T-helper 2 cell treated with Interferon-gamma antibody and Interleukin-4, amounts not matched to agents 5 μg/mL and 100 μg/mL, for 36 hours (primary cell): ENCODE results near the gene ARHGEF3.
A peak's percentile ranks its signal among the peaks of the same experiment; 100 is the strongest.

ENCODE experiments used
- DNase-seq: peaks from one replicate; pipeline ENCODE4 v3.0.0; 2021; ENCODE audit warnings: low spot score
- H3K27ac Mint-ChIP-seq: one replicate; pipeline ENCODE4 v1.8.0; 2021; ENCODE audit warnings: mild to moderate bottlenecking, mixed read lengths
- H3K27me3 Mint-ChIP-seq: one replicate; pipeline ENCODE4 v1.8.0; 2021; ENCODE audit warnings: low read depth, mixed read lengths
- H3K36me3 Mint-ChIP-seq: one replicate; pipeline ENCODE4 v1.8.0; 2021; ENCODE audit warnings: low read depth, mixed read lengths
- H3K4me1 Mint-ChIP-seq: one replicate; pipeline ENCODE4 v1.8.0; 2021; ENCODE audit warnings: low read depth, mixed read lengths
- H3K4me3 Mint-ChIP-seq: one replicate; pipeline ENCODE4 v1.8.0; 2022; ENCODE audit warnings: mild to moderate bottlenecking, moderate library complexity, mixed read lengths
- H3K9me3 Mint-ChIP-seq: one replicate; pipeline ENCODE4 v1.8.0; 2021; ENCODE audit warnings: mixed read lengths

The ARHGEF3 gene

GRCh38 chr3:56781762-56782161, 20.0 kb downstream of the ARHGEF3 start:
- Mint-ChIP-seq H3K4me1 (peaks cover 85% of the 10 kb centered on the region), H3K27me3 (no peaks in the 10 kb centered on the region), H3K9me3 (no peaks in the 10 kb centered on the region), H3K4me3 (peak overlapping the region; percentile 60), H3K27ac (peak overlapping the region; percentile 98), H3K36me3 (peaks cover 66% of the 10 kb centered on the region)
- no peak for DNase-seq

GRCh38 chr3:56780936-56781335, 20.8 kb downstream of the ARHGEF3 start:
- Mint-ChIP-seq H3K27me3 (no peaks in the 10 kb centered on the region), H3K4me1 (peaks cover 82% of the 10 kb centered on the region), H3K4me3 (peak overlapping the region; percentile 23), H3K27ac (peak overlapping the region; percentile 36), H3K36me3 (peaks cover 63% of the 10 kb centered on the region), H3K9me3 (no peaks in the 10 kb centered on the region)
- no peak for DNase-seq

GRCh38 chr3:56778893-56779292, 22.9 kb downstream of the ARHGEF3 start:
- Mint-ChIP-seq H3K9me3 (no peaks in the 10 kb centered on the region), H3K27ac (no peak overlapping the region), H3K4me1 (peaks cover 77% of the 10 kb centered on the region), H3K27me3 (no peaks in the 10 kb centered on the region), H3K36me3 (peaks cover 58% of the 10 kb centered on the region), H3K4me3 (no peak overlapping the region)
- DNase-seq, result no peak

- Mint-ChIP-seq H3K9me3 (no peaks in the 10 kb centered on the region), H3K4me3 (no peak overlapping the region), H3K36me3 (peaks cover 64% of the 10 kb centered on the region), H3K27me3 (no peaks in the 10 kb centered on the region), H3K27ac (no peak overlapping the region), H3K4me1 (peaks cover 68% of the 10 kb centered on the region)
- DNase-seq, result no peak
Observed at GRCh38 chr3:56776556-56776950, 25.2 kb downstream of the ARHGEF3 start.

GRCh38 chr3:56775838-56776555, 25.8 kb downstream of the ARHGEF3 start:
- DNase-seq, result no peak
- H3K4me3 Mint-ChIP-seq, result no peak overlapping the region
- H3K36me3 Mint-ChIP-seq, result peaks cover 69% of the 10 kb centered on the region
- H3K27me3 Mint-ChIP-seq, result no peaks in the 10 kb centered on the region
- H3K27ac Mint-ChIP-seq, result no peak overlapping the region
- peaks cover 71% of the 10 kb centered on the region for H3K4me1 Mint-ChIP-seq
- no peaks in the 10 kb centered on the region for H3K9me3 Mint-ChIP-seq

- peaks cover 64% of the 10 kb centered on the region for H3K36me3 Mint-ChIP-seq
- no peaks in the 10 kb centered on the region for H3K27me3 Mint-ChIP-seq
Observed at GRCh38 chr3:56775445-56775837, 26.3 kb downstream of the ARHGEF3 start.

GRCh38 chr3:56773986-56774385, 27.8 kb downstream of the ARHGEF3 start:
- DNase-seq, result no peak
- Mint-ChIP-seq H3K36me3 (peaks cover 60% of the 10 kb centered on the region), H3K4me3 (no peak overlapping the region), H3K27ac (peak overlapping the region; percentile 14), H3K27me3 (no peaks in the 10 kb centered on the region), H3K4me1 (peaks cover 56% of the 10 kb centered on the region), H3K9me3 (no peaks in the 10 kb centered on the region)

More at GRCh38 chr3:56775445-56775837, 26.3 kb downstream of the ARHGEF3 start:
- no peak overlapping the region for H3K27ac Mint-ChIP-seq
- H3K4me3 Mint-ChIP-seq, result no peak overlapping the region
- DNase-seq, result no peak
- peaks cover 66% of the 10 kb centered on the region for H3K4me1 Mint-ChIP-seq
- H3K9me3 Mint-ChIP-seq, result no peaks in the 10 kb centered on the region

GRCh38 chr3:56772952-56773938, 28.5 kb downstream of the ARHGEF3 start:
- Mint-ChIP-seq H3K4me1 (peaks cover 56% of the 10 kb centered on the region), H3K27me3 (no peaks in the 10 kb centered on the region), H3K4me3 (no peak overlapping the region), H3K27ac (peak overlapping the region; percentile 14), H3K9me3 (no peaks in the 10 kb centered on the region), H3K36me3 (peaks cover 66% of the 10 kb centered on the region)
- no peak for DNase-seq

GRCh38 chr3:56771376-56771775, 30.4 kb downstream of the ARHGEF3 start:
- no peaks in the 10 kb centered on the region for H3K9me3 Mint-ChIP-seq
- DNase-seq, result no peak
- no peak overlapping the region for H3K4me3 Mint-ChIP-seq
- no peaks in the 10 kb centered on the region for H3K27me3 Mint-ChIP-seq
- H3K36me3 Mint-ChIP-seq, result peaks cover 60% of the 10 kb centered on the region
- H3K27ac Mint-ChIP-seq, result peak overlapping the region; percentile 71
- H3K4me1 Mint-ChIP-seq, result peaks cover 45% of the 10 kb centered on the region

- H3K36me3 Mint-ChIP-seq, result peaks cover 62% of the 10 kb centered on the region
- H3K9me3 Mint-ChIP-seq, result no peaks in the 10 kb centered on the region
- peaks cover 46% of the 10 kb centered on the region for H3K4me1 Mint-ChIP-seq
- no peak overlapping the region for H3K27ac Mint-ChIP-seq
- no peak for DNase-seq
- H3K27me3 Mint-ChIP-seq, result no peaks in the 10 kb centered on the region
- H3K4me3 Mint-ChIP-seq, result no peak overlapping the region
Observed at GRCh38 chr3:56769116-56769707, 32.5 kb downstream of the ARHGEF3 start.

- peaks cover 66% of the 10 kb centered on the region for H3K36me3 Mint-ChIP-seq
- no peak overlapping the region for H3K4me3 Mint-ChIP-seq
- H3K4me1 Mint-ChIP-seq, result peaks cover 52% of the 10 kb centered on the region
- H3K27me3 Mint-ChIP-seq, result no peaks in the 10 kb centered on the region
- DNase-seq, result no peak
- no peak overlapping the region for H3K27ac Mint-ChIP-seq
- no peaks in the 10 kb centered on the region for H3K9me3 Mint-ChIP-seq
Observed at GRCh38 chr3:56764904-56765547, 36.7 kb downstream of the ARHGEF3 start.

- Mint-ChIP-seq H3K27me3 (no peaks in the 10 kb centered on the region), H3K9me3 (no peaks in the 10 kb centered on the region), H3K4me1 (peaks cover 59% of the 10 kb centered on the region), H3K36me3 (peaks cover 67% of the 10 kb centered on the region), H3K27ac (no peak overlapping the region), H3K4me3 (no peak overlapping the region)
- no peak for DNase-seq
Observed at GRCh38 chr3:56764184-56764583, 37.6 kb downstream of the ARHGEF3 start.

GRCh38 chr3:56763233-56763632, 38.5 kb downstream of the ARHGEF3 start:
- Mint-ChIP-seq H3K27me3 (no peaks in the 10 kb centered on the region), H3K27ac (no peak overlapping the region), H3K4me3 (no peak overlapping the region), H3K9me3 (no peaks in the 10 kb centered on the region), H3K36me3 (peaks cover 64% of the 10 kb centered on the region), H3K4me1 (peaks cover 61% of the 10 kb centered on the region)
- no peak for DNase-seq
